B cell (primary cell): ENCODE data around the gene ERN1. TPM values are rescaled to one million over a fixed set of nuclear protein-coding genes. Genes with fewer than 3 reads are reported as not detected.

Experiments used
- ATAC-seq: fragments of 200-7000 bp; cut with Tn5 transposase; one replicate; pipeline ENCODE4 v1.10.0; 2021; ENCODE audit warnings: low read depth, mild to moderate bottlenecking, moderate number of reproducible peaks, moderate library complexity
- CTCF ChIA-PET: fragments of 350-600 bp; sonication (Branson Sonifier 250); formaldehyde crosslinking; loops from one replicate; lab custom pipeline; 2021; ENCODE audit warnings: antibody characterized with exemption, inconsistent platforms; lab: Charles Lee
- POLR2A ChIA-PET: fragments of 350-600 bp; sonication (Branson Sonifier 250); formaldehyde crosslinking; loops from one replicate; lab custom pipeline; 2021; ENCODE audit warnings: antibody characterized with exemption; lab: Charles Lee
- DNase-seq: peaks from one replicate; pipeline ENCODE4 v3.0.0; 2013
- H2AFZ ChIP-seq: 2 replicates; pipeline ENCODE4 v1.6.1; 2012; ENCODE audit warnings: mild to moderate bottlenecking, low read depth, low read length; ENCODE audit not compliant: insufficient read depth, poor library complexity, severe bottlenecking
- H3K27ac ChIP-seq, 2 donors: 1 replicate in 1 of 2; 2 replicates in 1 of 2; pipeline ENCODE4 v1.5.1; 2012 to 2013; ENCODE audit warnings: low read length in 2 of 2, mild to moderate bottlenecking in 2 of 2, moderate library complexity in 1 of 2
- H3K27me3 ChIP-seq, 4 experiments: fragments of 200-600 bp in 1 of 4; sonication (generic) in 1 of 4; replicated peaks in 1 of 4; 1 replicate in 2 of 4; 2 replicates in 2 of 4; pipeline versions ENCODE4 v1.6.1 to v1.7.0; 2013 to 2016; ENCODE audit warnings: low read length in 3 of 4, mild to moderate bottlenecking in 2 of 4, mixed read lengths in 1 of 4, moderate library complexity in 1 of 4; ENCODE audit not compliant: insufficient read depth in 4 of 4, control insufficient read depth in 3 of 4; ENCODE audit errors: control extremely low read depth in 1 of 4
- H3K36me3 ChIP-seq, 2 experiments: replicated peaks in 1 of 2; 1 replicate in 1 of 2; 2 replicates in 1 of 2; pipeline versions ENCODE4 v1.6.1 to v1.7.1; 2013; ENCODE audit warnings: low read length in 1 of 2; ENCODE audit not compliant: insufficient read depth in 2 of 2, control insufficient read depth in 1 of 2; ENCODE audit errors: control extremely low read depth in 1 of 2, extremely low read depth in 1 of 2
- H3K4me1 ChIP-seq, 2 donors: fragments of 200-600 bp in 1 of 2; sonication (generic) in 1 of 2; 1 replicate in 1 of 2; 2 replicates in 1 of 2; pipeline versions ENCODE4 v1.5.1 to v1.6.1; 2013 to 2017; ENCODE audit warnings: low read length in 2 of 2; ENCODE audit not compliant: control insufficient read depth in 2 of 2, insufficient read depth in 2 of 2
- H3K4me2 ChIP-seq: replicated peaks from 2 replicates; pipeline ENCODE3; 2012; ENCODE audit warnings: mild to moderate bottlenecking, low read depth, low read length; ENCODE audit not compliant: poor library complexity, severe bottlenecking
- H3K4me3 ChIP-seq, 5 experiments: fragments of 200-600 bp in 1 of 5; sonication (generic) in 1 of 5; 1 replicate in 3 of 5; 2 replicates in 2 of 5; pipeline versions ENCODE4 v1.5.1 to v1.7.0; 2011 to 2016; ENCODE audit warnings: low read length in 4 of 5, mild to moderate bottlenecking in 4 of 5, low read depth in 2 of 5, control low read depth in 1 of 5, moderate library complexity in 1 of 5; ENCODE audit not compliant: insufficient read depth in 1 of 5; ENCODE audit errors: control extremely low read depth in 1 of 5, extremely low read depth in 1 of 5
- H3K79me2 ChIP-seq: fragments of 200-600 bp; sonication (generic); one replicate; pipeline ENCODE4 v1.6.0; 2016; ENCODE audit warnings: low read length; ENCODE audit not compliant: control insufficient read depth, insufficient read depth
- H3K9ac ChIP-seq: fragments of 200-600 bp; sonication (generic); 2 replicates; pipeline ENCODE4 v1.6.1; 2017; ENCODE audit warnings: mild to moderate bottlenecking, low read length, moderate library complexity
- H3K9me3 ChIP-seq, 3 donors: one replicate each; pipeline versions ENCODE4 v1.6.1 to v1.7.1; 2013; ENCODE audit warnings: low read length in 2 of 3; ENCODE audit not compliant: control insufficient read depth in 2 of 3, insufficient read depth in 1 of 3; ENCODE audit errors: control extremely low read depth in 1 of 3
- H4K20me1 ChIP-seq: 2 replicates; pipeline ENCODE4 v1.6.0; 2012; ENCODE audit warnings: mild to moderate bottlenecking, low read length; ENCODE audit not compliant: insufficient read depth, control insufficient read depth, poor library complexity, severe bottlenecking
- H3K27ac Mint-ChIP-seq: one replicate; pipeline ENCODE4 v1.8.0; 2021; ENCODE audit warnings: mixed read lengths
- H3K27me3 Mint-ChIP-seq: one replicate; pipeline ENCODE4 v1.8.0; 2021; ENCODE audit warnings: mixed read lengths
- H3K4me1 Mint-ChIP-seq: one replicate; pipeline ENCODE4 v1.8.0; 2021; ENCODE audit warnings: mixed read lengths
- H3K4me3 Mint-ChIP-seq: one replicate; pipeline ENCODE4 v1.8.0; 2021; ENCODE audit warnings: mixed read lengths
- H3K9me3 Mint-ChIP-seq: one replicate; pipeline ENCODE4 v1.8.0; 2022; ENCODE audit warnings: mixed read lengths; ENCODE audit not compliant: insufficient read depth
- CTCF ChIP-seq: fragments of 200-600 bp; IDR thresholded peaks from one replicate; pipeline ENCODE4 v1.8.0; 2022; ENCODE audit warnings: antibody characterized with exemption, mild to moderate bottlenecking
- EZH2 ChIP-seq: IDR thresholded peaks from 2 replicates; pipeline ENCODE4 v1.6.1; 2012; ENCODE audit warnings: borderline replicate concordance, low read depth, mild to moderate bottlenecking, moderate library complexity, low read length; ENCODE audit not compliant: insufficient read depth, poor library complexity, severe bottlenecking
- whole genome bisulfite sequencing: methylation state at CpG from one replicate; pipeline ENCODE4 v1.1.5; 2013; ENCODE audit warnings: missing lambda C conversion rate; ENCODE audit not compliant: insufficient coverage; 5-methylcytosine and 5-hydroxymethylcytosine counted together
- intact Hi-C: fragments of 100-400 bp; cut with micrococcal nuclease; formaldehyde crosslinking; loops from one replicate; pipeline ENCODE4 v1.10.0; 2022
- polyA plus RNA-seq: library from polyadenylated mRNA; depleted of rRNA; stranded (reverse); fragments of >200 nt; gene quantifications from 2 replicates; pipeline ENCODE4 v1.2.3, GENCODE V29; 2012
- total RNA-seq, 2 donors: library from RNA; stranded (reverse); fragments of 120-200 nt in 1 of 2; gene quantifications; 1 replicate in 1 of 2; 2 replicates in 1 of 2; pipeline versions ENCODE4 v1.2.3 to v1.2.4, GENCODE V29; 2013 to 2022

Gene ERN1
- total and polyA plus RNA-seq, 2 donors (not counting 1 experiment from before 2014, with no cell fraction given) = 7.0 to 19.4 TPM

DNA sequence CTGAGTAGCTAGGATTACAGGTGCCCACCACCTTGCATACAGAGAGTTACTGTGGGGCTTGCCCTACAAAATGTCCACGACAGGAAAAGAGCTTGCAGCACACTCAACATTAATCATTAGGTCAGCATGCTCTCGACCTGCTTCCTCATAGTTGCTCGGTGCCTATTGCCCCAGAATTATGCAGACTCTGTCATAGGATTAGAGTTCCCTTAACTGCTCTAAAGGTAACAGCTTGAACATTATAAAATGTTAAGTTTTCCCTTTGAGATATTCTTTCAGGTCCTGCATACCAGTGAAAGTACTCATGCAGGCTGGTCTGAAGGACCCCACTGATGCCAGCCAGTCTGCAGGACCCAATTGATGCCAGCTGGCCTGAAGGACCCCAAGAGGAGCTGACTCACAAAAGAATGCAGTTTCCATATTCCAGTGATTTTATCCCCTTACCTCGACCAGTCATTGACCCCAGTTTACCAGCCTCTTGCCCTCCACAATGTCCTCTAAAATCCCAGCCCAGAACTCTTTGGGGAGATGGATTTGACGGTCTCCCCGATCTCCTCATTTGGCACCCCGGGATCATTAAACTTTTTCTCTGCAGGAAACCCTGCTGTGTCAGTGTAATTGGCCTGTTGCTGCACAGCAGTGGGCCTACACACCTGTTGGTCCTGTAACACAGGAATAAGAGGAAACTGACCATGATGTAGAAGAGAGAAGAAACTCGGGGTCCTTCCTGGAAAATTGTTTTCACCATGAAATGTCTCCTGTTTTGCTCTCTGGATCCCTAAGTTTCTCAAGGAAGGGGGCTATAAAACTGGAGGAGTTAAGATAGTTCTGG is 120.2 kb downstream of the ERN1 start:
- H3K4me1 Mint-ChIP-seq = peaks cover 54% of the 10 kb centered on the region
- ATAC-seq = no peak

More for the DNA sequence above, 120.2 kb downstream of the ERN1 start:
- Histone ChIP-seq H3K9ac (no peak overlapping the region), H3K27ac (no peak overlapping the region), H3K79me2 (peaks cover 98% of the 10 kb centered on the region), H3K36me3 (peaks cover 0 to 73% of the 10 kb centered on the region in 2 experiments), H3K4me1 (peaks cover 44 to 55% of the 10 kb centered on the region in 2 donors), H3K27me3 (no peaks in the 10 kb centered on the region), H2AFZ (no peak overlapping the region), H4K20me1 (peaks cover 91% of the 10 kb centered on the region), H3K4me2 (no peak overlapping the region), H3K4me3 (no peak overlapping the region), H3K9me3 (no peaks in the 10 kb centered on the region)
- CTCF ChIA-PET = interaction anchor here (0.6 to 1.5 kb wide), 5 partner anchors 16 to 131 kb away, joined by 3 to 7 read pairs (median 4); no protein-coding TSS in a partner anchor
- no peak for DNase-seq
- H3K27me3 Mint-ChIP-seq = no peaks in the 10 kb centered on the region
- no peak overlapping the region for H3K4me3 Mint-ChIP-seq
- intact Hi-C loops = no loop called here
- POLR2A ChIA-PET = no interaction called here
- peak overlapping the region; percentile 50 for H3K27ac Mint-ChIP-seq
- WGBS = 91% methylated on average over 5 of the region's 8 CpGs
- H3K9me3 Mint-ChIP-seq = no peaks in the 10 kb centered on the region
- no peak for TF ChIP-seq CTCF
- TF ChIP-seq EZH2 = no peak
